Measurements from ENCODE around the gene COA1.
"Not testable (repeated sequence)": the region's sequence is repeated elsewhere in the genome, so short reads cannot be mapped to it uniquely, and the experiment has no call there.

The COA1 gene

GRCh38 chr7:43758822-43759683 lies 29.7 kb upstream of the COA1 start:
- in situ Hi-C loops (cut with MboI; ENCODE audit: low sequenced_read_pairs): no loop called here

GRCh38 chr7:43758029-43758821 lies 28.9 kb upstream of the COA1 start, which contains the start of gene BLVRA:
Gene BLVRA, plus strand, starts transcription at chr7:43758680. Its CDS starts 12,479 bp downstream, at chr7:43771159.
- in situ Hi-C loops (cut with MboI; ENCODE audit: low sequenced_read_pairs): no loop called here

- in situ Hi-C loops (cut with MboI; ENCODE audit: low sequenced_read_pairs): no loop called here
These were observed 27.9 kb upstream of the COA1 start for GRCh38 chr7:43757073-43757720.

GRCh38 chr7:43756368-43757072 lies 27.2 kb upstream of the COA1 start:
- in situ Hi-C loops (cut with MboI; ENCODE audit: low sequenced_read_pairs): no loop called here

- in situ Hi-C loops (cut with MboI; ENCODE audit: low sequenced_read_pairs): no loop called here
These were observed 25.3 kb upstream of the COA1 start for GRCh38 chr7:43754596-43754995.

GRCh38 chr7:43753843-43754242 lies 24.5 kb upstream of the COA1 start:
- in situ Hi-C loops (cut with MboI; ENCODE audit: low sequenced_read_pairs): no loop called here

- in situ Hi-C loops (cut with MboI; ENCODE audit: low sequenced_read_pairs): no loop called here
These were observed 24.0 kb upstream of the COA1 start for GRCh38 chr7:43753271-43753810.

GRCh38 chr7:43752411-43752810 lies 23.1 kb upstream of the COA1 start:
- in situ Hi-C loops (cut with MboI; ENCODE audit: low sequenced_read_pairs): no loop called here

- in situ Hi-C loops (cut with MboI; ENCODE audit: low sequenced_read_pairs): no loop called here
These were observed 20.9 kb upstream of the COA1 start for GRCh38 chr7:43750016-43750887.

- in situ Hi-C loops (cut with MboI; ENCODE audit: low sequenced_read_pairs): no loop called here
These were observed 20.1 kb upstream of the COA1 start for GRCh38 chr7:43749383-43749940.

- in situ Hi-C loops (cut with MboI; ENCODE audit: low sequenced_read_pairs): no loop called here
These were observed 18.2 kb upstream of the COA1 start for GRCh38 chr7:43747328-43748105.

- in situ Hi-C loops (cut with MboI; ENCODE audit: low sequenced_read_pairs): no loop called here
These were observed 13.4 kb upstream of the COA1 start for GRCh38 chr7:43742692-43743091.

- in situ Hi-C loops (cut with MboI; ENCODE audit: low sequenced_read_pairs): no loop called here
These were observed 8.3 kb upstream of the COA1 start for GRCh38 chr7:43737467-43738127.

GRCh38 chr7:43735802-43736603 lies 6.7 kb upstream of the COA1 start:
- in situ Hi-C loops (cut with MboI; ENCODE audit: low sequenced_read_pairs): no loop called here

GRCh38 chr7:43735403-43735801 lies 6.1 kb upstream of the COA1 start:
- in situ Hi-C loops (cut with MboI; ENCODE audit: low sequenced_read_pairs): no loop called here

GRCh38 chr7:43734575-43735332 lies 5.4 kb upstream of the COA1 start:
- in situ Hi-C loops (cut with MboI; ENCODE audit: low sequenced_read_pairs): not testable (repeated sequence)
